ENCODE data around the gene SEC14L5.

SEC14L5 gene

GRCh38 chr16:5065813-5066212, 107.7 kb downstream of the SEC14L5 start, which contains the start of gene C16orf89:
TSS of gene C16orf89 (minus strand) at chr16:5065956. CDS start at chr16:5065908, 48 bp downstream.
- no peak for DNase-seq (ENCODE audit: low read depth in 2 of 2, low spot score in 1 of 2)

- no peak for DNase-seq (ENCODE audit: low read depth in 2 of 2, low spot score in 1 of 2)
Measured at GRCh38 chr16:5066511-5066910, 108.4 kb downstream of the SEC14L5 start.

Data from stimulated activated CD8-positive, alpha-beta memory T cell treated with anti-CD3 and anti-CD28 coated beads, Interleukin-4, amount 100 ng/mL, for 4 hours (primary cell).